SU-DHL-6 (cell line): ENCODE results near the gene RUNX2.

Source experiments
- H2AFZ ChIP-seq: fragments of 200-600 bp; sonication (generic); 2 replicates; pipeline ENCODE4 v1.6.1; 2014; ENCODE audit warnings: low read depth, mild to moderate bottlenecking, moderate library complexity, mixed read lengths, antibody characterized with exemption, low read length; ENCODE audit not compliant: severe bottlenecking
- H3F3A ChIP-seq: fragments of 200-600 bp; shearing (Covaris generic); 2 replicates; pipeline ENCODE4 v1.6.0; 2016; ENCODE audit warnings: antibody characterized with exemption, mild to moderate bottlenecking; ENCODE audit not compliant: insufficient read depth
- H3K27ac ChIP-seq: fragments of 200-600 bp; sonication (generic); 2 replicates; pipeline ENCODE4 v1.5.1; 2016; ENCODE audit warnings: low read depth, mild to moderate bottlenecking, low read length, moderate library complexity, mixed read lengths
- H3K27me3 ChIP-seq: fragments of 200-600 bp; sonication (generic), shearing (Covaris generic); 2 replicates; pipeline ENCODE4 v1.6.0; 2014; ENCODE audit warnings: mild to moderate bottlenecking, low read length
- H3K36me3 ChIP-seq: fragments of 200-600 bp; sonication (generic); 2 replicates; pipeline ENCODE4 v1.6.1; 2014; ENCODE audit warnings: mild to moderate bottlenecking, low read length, mixed read lengths
- H3K4me2 ChIP-seq: fragments of 300-600, 200-600 bp; shearing (Covaris generic), sonication (generic); 2 replicates; pipeline ENCODE4 v1.6.0; 2014; ENCODE audit warnings: low read length, low read depth, mild to moderate bottlenecking; ENCODE audit not compliant: poor library complexity, severe bottlenecking
- H3K4me3 ChIP-seq: fragments of 200-600 bp; sonication (generic); 2 replicates; pipeline ENCODE4 v1.5.1; 2014; ENCODE audit warnings: antibody characterized with exemption, low read length, mild to moderate bottlenecking, mixed read lengths; ENCODE audit not compliant: insufficient read depth, poor library complexity, severe bottlenecking
- H3K79me2 ChIP-seq: fragments of 200-600 bp; sonication (generic); 2 replicates; pipeline ENCODE4 v1.6.1; 2014; ENCODE audit warnings: mild to moderate bottlenecking, low read length, moderate library complexity; ENCODE audit not compliant: insufficient read depth
- H3K9ac ChIP-seq: fragments of 200-600 bp; sonication (generic); 2 replicates; pipeline ENCODE4 v1.7.0; 2014; ENCODE audit warnings: mild to moderate bottlenecking, low read length
- H3K9me2 ChIP-seq: fragments of 200-600 bp; sonication (generic); replicated peaks from 2 replicates; pipeline ENCODE4 v1.6.1; 2014; ENCODE audit warnings: low read length; ENCODE audit not compliant: insufficient read depth
- H3K9me3 ChIP-seq: fragments of 200-600 bp; sonication (generic); 2 replicates; pipeline ENCODE4 v1.6.1; 2014; ENCODE audit warnings: low read length, mixed read lengths; ENCODE audit not compliant: insufficient read depth
- H4K20me1 ChIP-seq: fragments of 200-600 bp; sonication (generic); 2 replicates; pipeline ENCODE4 v1.6.1; 2014; ENCODE audit warnings: low read depth, mild to moderate bottlenecking, antibody characterized with exemption, low read length, moderate library complexity, mixed read lengths
- EZH2phosphoT487 ChIP-seq: fragments of 200-600 bp; sonication (generic), shearing (Covaris generic); conservative IDR thresholded peaks from 2 replicates; pipeline ENCODE4 v1.6.1; 2018; ENCODE audit warnings: mild to moderate bottlenecking, antibody characterized with exemption, low read length, moderate library complexity, mixed read lengths
- TF ChIP-seq, protein P1 (sequence below): fragments of 200-600 bp; sonication (generic); IDR thresholded peaks from one replicate; pipeline ENCODE4 v1.5.1; 2017; ENCODE audit warnings: antibody characterized with exemption, mild to moderate bottlenecking, low read length, moderate library complexity; ENCODE audit not compliant: insufficient read depth, poor library complexity, severe bottlenecking

Gene RUNX2

GRCh38 chr6:45652416-45652815 lies 324.3 kb downstream of the RUNX2 start:
- H3K36me3 ChIP-seq = no peaks in the 10 kb centered on the region
- no peak overlapping the region for H3K27ac ChIP-seq
- no peaks in the 10 kb centered on the region for H3K79me2 ChIP-seq
- no peaks in the 10 kb centered on the region for H3F3A ChIP-seq
- H3K27me3 ChIP-seq = no peaks in the 10 kb centered on the region
- H2AFZ ChIP-seq = no peak overlapping the region
- H3K9ac ChIP-seq = no peak overlapping the region
- H4K20me1 ChIP-seq = no peaks in the 10 kb centered on the region
- TF ChIP-seq EZH2phosphoT487 = no peak
- TF ChIP-seq, protein P1, sequence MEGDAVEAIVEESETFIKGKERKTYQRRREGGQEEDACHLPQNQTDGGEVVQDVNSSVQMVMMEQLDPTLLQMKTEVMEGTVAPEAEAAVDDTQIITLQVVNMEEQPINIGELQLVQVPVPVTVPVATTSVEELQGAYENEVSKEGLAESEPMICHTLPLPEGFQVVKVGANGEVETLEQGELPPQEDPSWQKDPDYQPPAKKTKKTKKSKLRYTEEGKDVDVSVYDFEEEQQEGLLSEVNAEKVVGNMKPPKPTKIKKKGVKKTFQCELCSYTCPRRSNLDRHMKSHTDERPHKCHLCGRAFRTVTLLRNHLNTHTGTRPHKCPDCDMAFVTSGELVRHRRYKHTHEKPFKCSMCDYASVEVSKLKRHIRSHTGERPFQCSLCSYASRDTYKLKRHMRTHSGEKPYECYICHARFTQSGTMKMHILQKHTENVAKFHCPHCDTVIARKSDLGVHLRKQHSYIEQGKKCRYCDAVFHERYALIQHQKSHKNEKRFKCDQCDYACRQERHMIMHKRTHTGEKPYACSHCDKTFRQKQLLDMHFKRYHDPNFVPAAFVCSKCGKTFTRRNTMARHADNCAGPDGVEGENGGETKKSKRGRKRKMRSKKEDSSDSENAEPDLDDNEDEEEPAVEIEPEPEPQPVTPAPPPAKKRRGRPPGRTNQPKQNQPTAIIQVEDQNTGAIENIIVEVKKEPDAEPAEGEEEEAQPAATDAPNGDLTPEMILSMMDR = no peak
- H3K9me3 ChIP-seq = no peaks in the 10 kb centered on the region
- H3K4me2 ChIP-seq = no peak overlapping the region
- no peak overlapping the region for H3K4me3 ChIP-seq
- H3K9me2 ChIP-seq = no peaks in the 10 kb centered on the region

DNA sequence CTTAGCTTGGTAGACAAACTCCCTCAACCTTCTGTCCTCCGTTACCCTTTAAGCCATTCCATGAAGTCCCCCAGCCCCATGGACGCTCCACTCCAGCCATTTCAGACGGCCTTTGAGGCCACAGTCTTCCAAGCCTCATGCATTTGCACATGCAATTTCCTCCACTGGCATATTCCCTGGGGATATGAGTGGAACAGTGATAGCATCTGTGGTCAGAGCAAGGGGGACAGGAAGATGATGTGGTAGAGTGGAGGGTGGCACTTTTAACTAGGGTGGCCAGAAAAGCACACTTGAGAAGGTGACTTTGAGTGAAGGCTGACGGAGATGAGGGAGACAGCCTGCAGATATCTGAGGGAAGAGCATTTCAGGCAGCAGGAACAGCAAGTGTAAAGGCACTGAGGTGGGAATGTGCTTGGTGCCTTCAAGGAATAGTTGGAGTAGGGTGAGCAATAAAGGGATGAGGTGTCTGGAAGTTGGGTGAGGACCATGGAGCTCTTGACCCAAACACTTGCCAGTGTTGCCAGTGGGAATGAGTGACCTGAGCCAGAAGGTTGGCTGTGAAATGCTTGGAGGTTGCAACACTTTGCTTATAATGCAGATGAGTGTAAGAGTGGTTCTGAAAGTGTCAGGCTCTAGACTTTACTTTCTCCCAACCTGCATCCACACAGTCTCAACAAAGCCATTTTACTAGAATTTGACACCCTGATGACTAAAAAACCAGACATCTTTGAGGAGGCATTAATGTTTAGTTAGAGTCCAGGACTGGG lies 325.2 kb downstream of the RUNX2 start:
- TF ChIP-seq EZH2phosphoT487 = no peak
- TF ChIP-seq, protein P1 = no peak
- H3K4me3 ChIP-seq = no peak overlapping the region
- H3K79me2 ChIP-seq = no peaks in the 10 kb centered on the region
- H4K20me1 ChIP-seq = no peaks in the 10 kb centered on the region
- H3K27ac ChIP-seq = no peak overlapping the region
- no peaks in the 10 kb centered on the region for H3K9me3 ChIP-seq
- peaks cover 3% of the 10 kb centered on the region; the same call in 1 of the 2 replicates for H3F3A ChIP-seq
- H3K9me2 ChIP-seq = no peaks in the 10 kb centered on the region
- H3K36me3 ChIP-seq = no peaks in the 10 kb centered on the region
- no peaks in the 10 kb centered on the region for H3K27me3 ChIP-seq
- no peak overlapping the region for H2AFZ ChIP-seq
- H3K9ac ChIP-seq = no peak overlapping the region
- H3K4me2 ChIP-seq = no peak overlapping the region

- Histone ChIP-seq H3K9ac (no peak overlapping the region), H3K36me3 (no peaks in the 10 kb centered on the region), H3F3A (peaks cover 14% of the 10 kb centered on the region), H4K20me1 (no peaks in the 10 kb centered on the region), H3K9me3 (no peaks in the 10 kb centered on the region), H2AFZ (no peak overlapping the region), H3K27me3 (no peaks in the 10 kb centered on the region), H3K9me2 (no peaks in the 10 kb centered on the region), H3K4me2 (no peak overlapping the region), H3K4me3 (no peak overlapping the region), H3K27ac (no peak overlapping the region), H3K79me2 (peaks cover 2% of the 10 kb centered on the region; the same call in 1 of the 2 replicates)
- TF ChIP-seq EZH2phosphoT487 = no peak
- TF ChIP-seq, protein P1 = no peak
Observed at GRCh38 chr6:45654673-45655072, 326.5 kb downstream of the RUNX2 start.
